CD4-positive, alpha-beta T cell treated with Interleukin-17A for 1 hour (primary cell): ENCODE results near the gene HBA1.
"Not testable (repeated sequence)": the region's sequence is repeated elsewhere in the genome, so short reads cannot be mapped to it uniquely, and the experiment has no call there.

Experiments used
- DNase-seq: peaks from one replicate; pipeline ENCODE4 v3.0.0-alpha.2; 2020

HBA1 gene

GRCh38 chr16:211631-212180, 35.2 kb downstream of the HBA1 start:
- not testable (repeated sequence) for DNase-seq

DNA sequence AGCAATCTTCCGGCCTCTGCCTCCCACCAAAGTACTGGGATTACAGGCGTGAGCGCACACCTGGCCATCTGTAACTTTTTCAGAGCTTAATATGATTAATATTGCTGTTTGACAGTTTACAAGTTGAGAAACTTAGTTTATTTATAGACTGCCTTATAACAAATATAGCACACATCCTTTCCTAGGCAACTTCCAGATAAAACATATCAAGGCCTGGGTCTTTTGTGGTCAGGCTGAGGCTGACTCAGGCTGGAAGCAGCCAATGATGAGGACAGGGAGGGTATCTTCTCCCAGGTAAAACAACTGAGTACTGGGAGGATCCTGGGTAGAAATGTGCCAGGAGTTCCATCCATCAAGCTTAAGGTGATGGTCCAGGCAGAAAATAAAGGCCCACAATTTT, 36.5 kb downstream of the HBA1 start:
- DNase-seq, result no peak

GRCh38 chr16:220021-220420, 43.5 kb downstream of the HBA1 start:
- no peak for DNase-seq
